Nephron progenitor cell (in vitro differentiated cells): Measurements from ENCODE around the gene GABRB3.
A peak's percentile ranks its signal among the peaks of the same experiment; 100 is the strongest.

Experiments used
- DNase-seq: peaks from one replicate; pipeline ENCODE4 v3.0.0; 2021
- H3K27ac Mint-ChIP-seq: 2 replicates; pipeline ENCODE4 v1.8.0; 2021; ENCODE audit warnings: mild to moderate bottlenecking, moderate library complexity, mixed read lengths
- H3K27me3 Mint-ChIP-seq: 2 replicates; pipeline ENCODE4 v1.8.0; 2021; ENCODE audit warnings: mild to moderate bottlenecking, low read depth, mixed read lengths; ENCODE audit not compliant: poor library complexity
- H3K36me3 Mint-ChIP-seq: 2 replicates; pipeline ENCODE4 v1.8.0; 2021; ENCODE audit warnings: low read depth, mixed read lengths
- H3K4me1 Mint-ChIP-seq: 2 replicates; pipeline ENCODE4 v1.8.0; 2021; ENCODE audit warnings: mixed read lengths
- H3K4me3 Mint-ChIP-seq: 2 replicates; pipeline ENCODE4 v1.8.0; 2021; ENCODE audit warnings: mild to moderate bottlenecking, moderate library complexity, mixed read lengths
- H3K9me3 Mint-ChIP-seq: 2 replicates; pipeline ENCODE4 v1.8.0; 2021; ENCODE audit warnings: mild to moderate bottlenecking, moderate library complexity, mixed read lengths
- CTCF ChIP-seq: fragments of 200-600 bp; sonication (generic); IDR thresholded peaks from 2 replicates; pipeline ENCODE4 v1.5.0; 2021; ENCODE audit warnings: antibody characterized with exemption

The GABRB3 gene

GRCh38 chr15:26689462-26689861 is 83.4 kb downstream of the GABRB3 start:
- Mint-ChIP-seq H3K36me3 (peaks cover 3% of the 10 kb centered on the region), H3K9me3 (peaks cover 16% of the 10 kb centered on the region), H3K4me1 (peaks cover 16% of the 10 kb centered on the region), H3K4me3 (no peak overlapping the region), H3K27me3 (no peaks in the 10 kb centered on the region), H3K27ac (no peak overlapping the region)
- no peak for TF ChIP-seq CTCF
- DNase-seq: no peak

- H3K4me1 Mint-ChIP-seq: peaks cover 31% of the 10 kb centered on the region
- no peak for TF ChIP-seq CTCF
- H3K9me3 Mint-ChIP-seq: no peaks in the 10 kb centered on the region
- no peak overlapping the region for H3K27ac Mint-ChIP-seq
- no peaks in the 10 kb centered on the region for H3K27me3 Mint-ChIP-seq
- no peak for DNase-seq
- H3K36me3 Mint-ChIP-seq: no peaks in the 10 kb centered on the region
- H3K4me3 Mint-ChIP-seq: no peak overlapping the region
These were observed 86.2 kb downstream of the GABRB3 start for GRCh38 chr15:26686547-26687187.

- H3K27me3 Mint-ChIP-seq: peaks cover 6% of the 10 kb centered on the region
- no peaks in the 10 kb centered on the region for H3K9me3 Mint-ChIP-seq
- no peaks in the 10 kb centered on the region for H3K36me3 Mint-ChIP-seq
- DNase-seq: no peak
- no peak for TF ChIP-seq CTCF
- no peak overlapping the region for H3K4me3 Mint-ChIP-seq
- peak overlapping the region; percentile 48 for H3K27ac Mint-ChIP-seq
- peaks cover 23% of the 10 kb centered on the region for H3K4me1 Mint-ChIP-seq
These were observed 90.2 kb downstream of the GABRB3 start for GRCh38 chr15:26682598-26683164.

- Mint-ChIP-seq H3K4me1 (peaks cover 26% of the 10 kb centered on the region), H3K36me3 (no peaks in the 10 kb centered on the region), H3K4me3 (no peak overlapping the region), H3K9me3 (no peaks in the 10 kb centered on the region), H3K27ac (no peak overlapping the region), H3K27me3 (peaks cover 7% of the 10 kb centered on the region)
- no peak for TF ChIP-seq CTCF
- DNase-seq: no peak
These were observed 92.9 kb downstream of the GABRB3 start for GRCh38 chr15:26679927-26680326.

GRCh38 chr15:26676115-26676514 is 96.8 kb downstream of the GABRB3 start:
- Mint-ChIP-seq H3K36me3 (no peaks in the 10 kb centered on the region), H3K4me3 (no peak overlapping the region), H3K27ac (peak overlapping the region; percentile 21), H3K9me3 (no peaks in the 10 kb centered on the region), H3K4me1 (peaks cover 6% of the 10 kb centered on the region), H3K27me3 (peaks cover 7% of the 10 kb centered on the region)
- DNase-seq: no peak
- TF ChIP-seq CTCF: no peak

- Mint-ChIP-seq H3K9me3 (no peaks in the 10 kb centered on the region), H3K27me3 (peaks cover 7% of the 10 kb centered on the region), H3K27ac (no peak overlapping the region), H3K36me3 (no peaks in the 10 kb centered on the region), H3K4me3 (no peak overlapping the region), H3K4me1 (peaks cover 6% of the 10 kb centered on the region)
- DNase-seq: no peak
- TF ChIP-seq CTCF: no peak
These were observed 98.4 kb downstream of the GABRB3 start for GRCh38 chr15:26674467-26674866.
